ENCODE data around the gene PMAIP1.
"Not testable (repeated sequence)": the region's sequence is repeated elsewhere in the genome, so short reads cannot be mapped to it uniquely, and the experiment has no call there.

PMAIP1 gene

GRCh38 chr18:59899298-59900221 lies at the start of gene PMAIP1:
Gene PMAIP1, plus strand, starts transcription at chr18:59899996. Its CDS starts 182 bp downstream, at chr18:59900178.
- DNase-seq: peak; percentile 83

GRCh38 chr18:59851784-59852399 lies 47.9 kb upstream of the PMAIP1 start:
- DNase-seq: no peak

DNA sequence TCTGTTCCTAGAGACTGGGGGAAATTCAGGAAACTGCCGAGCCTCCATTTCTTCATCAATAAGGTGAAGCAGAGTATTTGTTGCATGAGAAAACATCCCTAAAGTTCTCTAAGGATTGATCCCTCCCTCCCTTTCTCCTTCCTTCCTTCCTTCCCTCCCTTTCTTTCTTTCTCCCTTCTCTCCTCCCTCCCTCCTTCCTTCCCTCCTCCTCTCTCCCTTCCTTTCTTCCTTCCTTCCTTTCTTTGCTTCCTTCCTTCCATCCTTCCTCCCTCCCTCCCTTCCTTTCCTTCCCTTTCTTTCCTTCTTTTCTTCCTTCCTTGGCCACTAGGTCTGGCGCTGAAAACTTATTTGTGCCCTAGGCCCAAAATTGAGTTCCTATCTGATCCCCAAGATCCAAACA lies 47.2 kb upstream of the PMAIP1 start:
- no peak for DNase-seq

DNA sequence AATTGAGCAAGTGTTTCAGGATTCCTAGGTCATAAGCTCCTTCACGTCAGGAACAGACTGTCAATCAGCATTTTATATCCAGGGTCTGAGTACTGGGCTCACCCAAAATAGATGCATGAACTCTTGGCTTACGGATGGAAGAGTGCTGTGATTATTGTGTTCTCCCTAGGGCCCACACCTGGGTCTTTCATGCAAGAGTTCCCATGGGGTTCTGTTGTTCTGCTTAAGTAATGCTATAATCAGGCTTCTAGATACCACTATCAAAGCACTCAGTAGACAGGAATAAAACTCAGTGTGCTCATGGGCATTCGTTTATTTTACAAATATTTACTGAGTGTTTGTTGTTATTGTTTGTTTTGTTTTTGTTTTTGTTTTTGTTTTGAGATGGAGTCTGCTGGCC lies 46.4 kb upstream of the PMAIP1 start:
- no peak for DNase-seq

GRCh38 chr18:59853988-59854387 lies 45.8 kb upstream of the PMAIP1 start:
- not testable (repeated sequence) for DNase-seq

GRCh38 chr18:59861009-59861408 lies 38.8 kb upstream of the PMAIP1 start:
- DNase-seq: no peak

GRCh38 chr18:59861963-59862819 lies 37.6 kb upstream of the PMAIP1 start:
- no peak for DNase-seq

DNA sequence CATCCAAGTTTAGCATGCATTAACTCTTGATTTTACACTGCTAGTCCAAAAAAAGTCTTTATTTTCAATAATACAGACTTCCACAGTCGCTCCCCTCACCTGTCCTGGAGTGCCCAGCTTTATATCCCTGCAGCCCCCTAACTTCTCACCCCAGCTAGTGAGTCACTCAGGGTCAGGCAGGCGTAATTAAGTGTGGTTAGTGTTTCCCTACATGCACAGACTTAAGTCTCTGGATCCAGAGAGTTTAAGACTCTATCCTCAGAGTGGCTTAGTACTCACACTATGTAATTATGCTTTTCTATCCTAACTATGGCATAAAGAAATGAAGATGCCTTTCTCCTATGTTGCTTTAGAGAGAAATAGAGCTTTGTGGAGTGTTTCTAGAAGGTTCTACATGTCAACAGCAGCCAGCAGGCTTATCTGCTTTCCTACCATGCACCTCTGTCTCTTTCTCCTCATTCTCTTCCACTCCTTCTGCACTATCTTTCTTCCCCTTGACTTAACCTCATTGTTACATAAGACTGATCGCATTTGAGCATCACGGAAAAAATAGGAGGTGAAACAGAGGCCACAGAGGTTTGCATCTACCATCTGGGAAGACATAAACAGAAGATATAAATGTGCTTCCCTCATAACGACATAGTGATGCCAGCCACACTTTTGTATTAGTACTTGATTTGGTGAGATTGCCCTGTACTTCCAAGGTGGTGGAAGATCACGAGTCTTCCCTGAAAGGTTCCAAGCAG lies 34.4 kb upstream of the PMAIP1 start:
- DNase-seq: no peak

DNA sequence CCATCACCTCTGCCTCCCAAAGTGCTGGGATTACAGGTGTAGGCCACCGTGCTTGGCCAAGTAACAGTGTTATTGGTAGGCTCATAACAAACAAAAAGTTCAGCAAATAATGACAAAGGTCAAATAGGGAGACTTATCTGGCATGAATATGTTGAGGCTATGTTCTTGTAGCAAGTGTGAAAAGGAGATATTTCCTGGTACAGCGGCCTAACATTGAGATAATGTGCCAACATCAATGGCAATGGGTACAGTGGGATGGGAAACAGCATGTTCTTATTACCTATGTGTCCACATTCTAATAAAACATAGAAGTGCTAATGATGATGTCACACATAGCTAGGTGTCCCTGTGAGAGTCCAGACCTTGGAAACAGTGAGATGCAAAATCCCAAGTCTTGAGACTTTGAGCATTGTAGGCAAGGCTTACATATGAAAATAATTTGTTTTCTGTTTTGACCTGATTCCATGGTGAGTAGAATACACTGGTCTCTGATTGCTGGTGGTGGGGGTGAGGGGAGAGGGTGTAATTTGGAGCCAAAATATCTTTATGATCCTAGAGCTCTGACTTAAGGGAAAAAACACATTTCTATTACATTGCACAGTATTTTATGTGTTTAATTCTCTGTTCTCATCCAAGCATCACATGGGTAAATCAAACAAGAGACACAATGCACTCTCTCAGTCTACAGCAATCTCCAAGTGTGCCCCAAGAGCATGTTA lies 33.1 kb upstream of the PMAIP1 start:
- DNase-seq: no peak

DNA sequence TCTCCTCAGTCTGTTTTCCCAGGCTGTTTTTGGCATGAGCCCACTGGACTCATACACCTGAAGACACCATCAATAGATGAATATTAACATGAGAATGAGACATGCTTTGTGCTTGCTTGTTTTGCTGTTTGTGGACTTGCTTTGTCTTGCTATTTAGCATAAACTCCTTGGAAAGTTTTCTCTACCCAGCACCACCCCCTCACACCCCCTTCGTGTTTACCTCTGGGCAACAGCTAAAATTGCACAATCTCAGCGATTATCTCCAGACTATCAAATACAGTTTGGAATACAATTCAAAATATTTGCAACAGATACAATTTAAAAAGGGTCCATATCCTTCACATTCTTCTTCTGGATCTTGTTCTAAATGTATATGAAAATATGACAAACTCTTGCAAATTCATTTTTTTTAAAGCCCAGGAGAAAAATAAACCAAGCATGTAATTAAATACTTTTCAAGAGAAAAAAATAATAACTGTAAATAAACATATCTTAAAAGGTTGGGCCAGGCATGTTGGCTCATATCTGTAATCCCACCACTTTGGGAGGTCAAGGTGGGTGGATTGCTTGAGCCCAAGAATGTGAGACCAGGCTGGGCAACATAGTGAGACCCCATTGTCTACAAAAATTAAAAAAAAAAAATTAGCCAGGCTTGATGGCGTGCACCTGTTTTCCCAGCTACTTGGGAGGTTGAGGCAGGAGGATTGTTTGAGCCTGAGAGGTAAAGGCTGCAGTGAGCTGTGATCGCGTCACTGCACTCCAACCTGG lies 32.3 kb upstream of the PMAIP1 start:
- DNase-seq: no peak

- no peak for DNase-seq
Measured at GRCh38 chr18:59870623-59871130, 29.1 kb upstream of the PMAIP1 start.

- DNase-seq: no peak
Measured at GRCh38 chr18:59871711-59872362, 28.0 kb upstream of the PMAIP1 start.

DNA sequence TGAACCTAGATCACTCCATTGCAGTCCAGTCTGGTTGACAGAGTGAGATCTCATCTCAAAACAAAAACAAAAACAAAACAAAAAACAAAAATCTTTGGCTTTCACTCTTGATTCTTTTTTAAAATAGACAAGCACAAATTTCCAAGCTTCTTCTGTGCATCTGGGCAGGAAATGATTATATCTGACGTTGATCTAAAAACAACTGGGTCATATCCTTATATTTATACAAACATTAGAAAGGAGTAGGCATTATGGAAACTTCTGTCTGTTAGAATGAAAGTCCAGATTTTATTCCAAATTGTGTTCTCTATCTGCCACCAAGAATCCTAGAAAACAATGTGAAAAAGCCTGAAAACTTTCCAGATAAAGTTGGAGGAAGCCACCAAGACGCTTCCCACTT lies 26.2 kb upstream of the PMAIP1 start:
- no peak for DNase-seq

DNA sequence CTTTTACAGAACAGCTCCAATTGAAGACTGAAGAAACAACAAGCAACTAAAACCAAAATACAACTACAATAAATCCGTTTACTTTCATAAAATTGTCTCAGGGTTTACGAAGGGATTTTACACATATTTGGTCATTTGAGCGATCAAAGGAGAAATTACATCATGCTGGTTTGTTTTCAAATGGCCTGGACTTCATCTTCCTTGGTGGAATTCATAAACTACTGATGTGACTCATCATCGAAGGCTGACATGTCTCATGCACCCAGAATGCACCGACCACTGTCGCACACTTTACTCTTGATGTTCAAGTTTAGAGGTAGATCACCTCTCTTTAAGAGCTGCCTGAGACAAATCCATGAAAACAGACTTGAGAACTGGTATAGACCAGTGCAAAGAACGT lies 25.6 kb upstream of the PMAIP1 start:
- DNase-seq: no peak

DNA sequence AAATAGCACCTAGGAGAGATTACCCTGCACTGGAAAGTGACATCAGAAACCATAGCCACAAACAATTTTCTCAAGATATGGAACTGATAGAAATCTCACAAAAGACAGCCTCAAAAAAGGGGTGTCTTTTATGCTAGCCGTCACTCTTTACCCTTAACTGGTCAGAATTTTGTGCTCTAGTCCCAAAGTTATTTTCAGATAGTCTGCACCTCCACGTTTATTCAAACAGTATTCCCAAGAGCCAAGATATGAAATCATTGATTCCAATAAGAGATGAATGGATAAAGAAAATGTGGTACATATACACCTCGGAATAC lies 23.5 kb upstream of the PMAIP1 start:
- no peak for DNase-seq

- no peak for DNase-seq
Measured at GRCh38 chr18:59877361-59877760, 22.4 kb upstream of the PMAIP1 start.

GRCh38 chr18:59878644-59879043 lies 21.2 kb upstream of the PMAIP1 start:
- no peak for DNase-seq

- no peak for DNase-seq
Measured at GRCh38 chr18:59881728-59882656, 17.8 kb upstream of the PMAIP1 start.

- DNase-seq: peak; percentile 77
Measured at GRCh38 chr18:59884351-59884750, 15.4 kb upstream of the PMAIP1 start.

Measured in NCI-H526 treated with DMSO at 0.1 percent for 48 hours (cell line).